Gastroesophageal sphincter (tissue), 3 donors: ENCODE data around the gene WSCD2.

Source experiments
- CTCF ChIP-seq, 4 experiments: fragments of 200-600 bp in 2 of 4; fragments of 450-650 bp in 2 of 4; sonication (generic) in 1 of 4; IDR thresholded peaks; one replicate each; pipeline ENCODE4 v1.5.1; 2017 to 2019; ENCODE audit warnings: antibody characterized with exemption in 4 of 4, mild to moderate bottlenecking in 2 of 4, moderate library complexity in 2 of 4
- EP300 ChIP-seq: sonication (generic); formaldehyde crosslinking; IDR thresholded peaks from one replicate; pipeline ENCODE4 v1.6.1; 2017; ENCODE audit warnings: antibody characterized with exemption, mild to moderate bottlenecking
- POLR2A ChIP-seq, 2 donors: fragments of 450-650 bp; IDR thresholded peaks; one replicate each; pipeline ENCODE4 v1.6.1; 2017; ENCODE audit warnings: antibody characterized with exemption in 2 of 2, mild to moderate bottlenecking in 2 of 2, moderate library complexity in 1 of 2
- POLR2AphosphoS5 ChIP-seq: sonication (generic); formaldehyde crosslinking; IDR thresholded peaks from one replicate; pipeline ENCODE4 v1.6.1; 2017; ENCODE audit warnings: antibody characterized with exemption

- TF ChIP-seq CTCF (IDR thresholded peaks at IDR 0.05) (peak in 3 of 4 experiments; percentile 17 to 31 (median 23)), POLR2A (IDR thresholded peaks at IDR 0.05) (no peak), POLR2AphosphoS5 (no peak), EP300 (no peak)
These were observed 108.2 kb downstream of the WSCD2 start for GRCh38 chr12:108237272-108237671.
